ENCODE results near the gene TRPM3.

Gene TRPM3

DNA sequence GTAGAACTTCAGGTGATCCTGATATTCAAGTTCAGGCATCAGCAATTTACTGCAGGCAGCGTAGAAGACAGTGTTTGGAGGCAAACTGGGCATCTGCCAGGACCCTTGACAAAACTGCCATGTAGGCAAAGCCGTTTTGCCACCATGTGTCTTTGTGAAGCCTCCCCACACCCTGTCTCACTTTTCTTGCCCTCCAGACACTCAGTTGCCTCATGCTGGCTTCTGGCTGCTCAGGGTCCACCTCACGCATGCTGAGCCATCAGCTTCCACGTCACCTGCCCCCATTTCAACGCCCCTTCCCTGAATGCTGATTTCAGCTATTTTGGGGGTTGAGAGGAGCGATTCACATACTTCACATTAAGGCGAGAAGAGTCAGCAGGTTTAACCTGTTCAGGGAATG is 541.7 kb downstream of the TRPM3 start:
- no peak for ATAC-seq
- DNase-seq = no peak

DNA sequence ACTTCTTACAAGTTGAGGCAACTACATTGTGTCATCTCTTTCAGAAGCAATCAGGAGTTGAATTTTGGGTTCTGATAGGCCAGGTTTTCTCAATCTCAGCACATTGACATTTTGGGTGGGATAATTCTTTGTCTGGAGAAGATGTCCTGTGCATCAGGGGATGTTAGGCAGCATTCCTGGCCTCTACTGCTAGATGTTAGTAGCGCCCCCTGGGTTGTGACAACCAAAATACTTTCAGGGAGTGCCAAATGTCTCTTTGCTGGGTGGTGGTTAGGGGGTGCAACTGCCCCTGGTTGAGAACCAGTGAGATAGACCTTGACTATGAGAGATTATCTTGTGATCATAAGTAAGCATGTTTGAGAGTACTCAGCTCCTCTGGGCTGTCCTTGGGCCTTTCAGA is 542.7 kb downstream of the TRPM3 start:
- DNase-seq (no peak), ATAC-seq (no peak)

DNA sequence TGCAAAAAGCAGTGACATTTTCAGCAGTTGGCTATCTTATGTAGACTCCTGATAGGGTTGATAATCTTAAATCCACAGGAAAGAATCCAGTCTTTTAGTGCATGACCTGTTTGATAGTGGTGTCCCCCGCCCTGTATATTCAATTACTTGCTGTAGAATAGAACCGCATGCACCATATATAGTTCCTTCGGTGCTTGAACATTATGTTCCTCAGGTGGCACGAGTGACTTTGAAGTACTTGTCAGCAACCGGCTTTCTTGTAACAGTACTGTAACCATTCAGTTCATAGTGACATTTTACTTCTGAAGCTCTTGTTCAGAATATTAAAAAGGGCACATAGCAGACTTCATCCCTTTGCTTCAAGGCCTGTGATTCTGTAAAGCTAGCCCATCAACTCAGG is 543.8 kb downstream of the TRPM3 start:
- DNase-seq (no peak), ATAC-seq (no peak)

GRCh38 chr9:70576116-70576515 is 545.3 kb downstream of the TRPM3 start:
- ATAC-seq (no peak), DNase-seq (no peak)

DNA sequence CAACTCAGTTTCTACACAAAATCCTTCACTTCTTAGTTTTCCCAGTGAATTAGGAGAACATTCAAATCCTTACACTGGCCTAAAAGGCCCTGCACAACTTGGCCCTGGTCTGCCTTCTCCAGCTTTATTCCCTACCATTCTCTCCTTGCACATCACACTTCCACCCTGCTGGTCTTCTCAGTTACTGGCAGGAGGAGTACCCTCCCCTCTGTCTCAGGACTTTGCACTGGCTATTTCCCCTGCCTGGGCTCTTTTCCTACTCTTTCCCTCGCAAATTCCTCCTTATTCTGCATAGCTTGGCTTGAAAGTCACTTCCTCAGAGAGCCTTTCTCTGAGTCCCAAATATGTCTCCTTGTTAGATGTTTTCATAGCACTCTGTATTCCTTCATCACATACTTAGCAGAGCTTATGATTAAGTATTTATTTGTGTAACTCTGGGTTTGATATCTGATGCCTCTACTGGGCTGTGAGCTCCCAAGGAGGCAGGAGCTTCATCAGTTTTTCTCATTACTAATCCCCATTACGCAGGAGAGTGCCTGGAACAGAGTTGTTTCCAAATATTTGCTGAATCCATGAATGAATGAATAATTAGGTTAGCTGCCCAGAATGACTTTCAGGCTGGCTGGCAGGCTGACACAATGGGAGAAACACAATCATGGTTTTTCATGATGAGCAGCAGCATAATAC is 547.1 kb downstream of the TRPM3 start:
- DNase-seq (no peak), ATAC-seq (no peak)

DNA sequence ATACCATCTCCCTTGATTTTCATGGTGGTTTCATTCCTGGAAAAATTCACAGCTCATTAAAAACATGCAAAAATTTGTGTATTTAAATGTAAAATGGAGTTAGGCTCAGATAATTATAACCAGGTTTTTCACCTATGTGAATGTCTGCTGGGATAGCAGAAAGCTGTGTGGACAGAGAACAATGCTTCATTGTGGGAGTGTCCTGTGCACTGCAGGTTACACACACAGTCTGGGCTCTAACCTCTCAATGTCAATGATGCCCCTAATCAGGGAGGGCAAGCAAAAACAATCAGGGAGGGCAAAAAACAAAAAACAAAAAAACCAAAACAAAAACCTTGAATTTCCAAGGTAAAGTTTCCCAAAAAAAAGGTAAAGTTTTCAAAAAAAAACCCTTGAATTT is 548.1 kb downstream of the TRPM3 start:
- ATAC-seq (no peak), DNase-seq (no peak)

- ATAC-seq (no peak), DNase-seq (no peak)
Observed at GRCh38 chr9:70571258-70571657, 550.2 kb downstream of the TRPM3 start.

GRCh38 chr9:70569791-70570190 is 551.6 kb downstream of the TRPM3 start:
- no peak for DNase-seq
- no peak for ATAC-seq

- no peak for ATAC-seq
- no peak for DNase-seq
Observed at GRCh38 chr9:70569070-70569772, 552.2 kb downstream of the TRPM3 start.

DNA sequence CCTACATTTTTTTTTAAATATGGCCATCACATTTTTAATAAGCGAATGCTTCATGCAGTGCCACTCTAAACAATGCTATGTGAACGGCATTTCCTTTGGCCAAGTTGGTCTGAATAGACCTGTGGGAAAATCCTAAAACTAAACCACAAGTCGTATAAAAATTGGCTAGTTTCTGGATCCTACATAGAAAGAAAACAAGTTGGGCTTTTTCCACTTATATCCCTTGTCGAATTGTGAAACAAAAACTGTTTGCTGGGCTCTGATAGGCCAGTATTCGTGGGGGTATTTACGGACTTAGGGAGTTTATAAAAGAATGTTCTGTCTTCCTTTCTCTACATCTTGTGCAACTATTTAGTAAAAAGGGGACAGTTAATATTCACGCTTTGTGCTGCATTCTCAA is 553.9 kb downstream of the TRPM3 start:
- no peak for DNase-seq

DNA sequence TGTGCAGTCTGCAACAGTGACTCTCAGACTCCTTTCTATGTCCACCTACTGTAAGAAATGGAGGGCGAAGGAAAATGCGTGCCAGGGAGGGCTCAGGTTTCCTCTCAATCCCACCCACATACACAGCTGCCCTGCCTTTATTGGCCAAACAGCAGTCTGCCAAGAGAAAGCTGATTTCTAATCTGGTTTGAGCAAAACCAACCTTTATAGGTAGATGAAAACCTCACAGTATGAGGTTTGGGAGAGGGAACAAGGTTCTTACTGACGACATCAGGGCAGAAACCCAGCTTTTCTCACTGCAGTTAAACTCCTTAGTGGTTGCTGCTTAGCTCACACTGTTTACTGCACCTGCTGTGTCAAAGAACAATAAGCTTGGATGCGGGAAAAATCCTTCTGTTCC is 554.7 kb downstream of the TRPM3 start:
- ATAC-seq (peak; percentile 10), DNase-seq (no peak)

More for the DNA sequence above, 553.9 kb downstream of the TRPM3 start:
- ATAC-seq = no peak

DNA sequence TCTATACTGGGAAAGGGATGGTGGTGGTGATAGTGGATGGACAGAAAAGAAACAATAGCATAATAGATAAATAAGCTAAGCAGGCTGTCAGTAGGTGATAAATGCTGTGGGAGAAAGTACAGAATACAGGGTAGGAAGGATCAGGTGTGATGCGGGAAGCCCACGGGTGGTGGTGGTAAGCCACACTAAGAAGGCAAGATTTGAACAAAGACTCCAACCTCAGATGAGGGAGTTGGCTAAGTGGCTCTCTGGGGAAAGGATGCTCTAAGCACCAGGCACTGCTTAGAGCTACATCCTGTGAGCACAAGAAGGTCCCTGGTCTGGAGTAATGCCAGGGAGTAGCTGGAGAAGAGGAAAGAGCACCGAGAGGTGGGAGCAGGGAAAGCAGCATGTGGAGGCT is 555.4 kb downstream of the TRPM3 start:
- no peak for DNase-seq
- no peak for ATAC-seq

GRCh38 chr9:70564468-70565335 is 556.7 kb downstream of the TRPM3 start:
- DNase-seq (no peak), ATAC-seq (no peak)

- DNase-seq (peak; percentile 46), ATAC-seq (peak; percentile 90)
Observed at GRCh38 chr9:70563431-70564204, 557.8 kb downstream of the TRPM3 start.

DNA sequence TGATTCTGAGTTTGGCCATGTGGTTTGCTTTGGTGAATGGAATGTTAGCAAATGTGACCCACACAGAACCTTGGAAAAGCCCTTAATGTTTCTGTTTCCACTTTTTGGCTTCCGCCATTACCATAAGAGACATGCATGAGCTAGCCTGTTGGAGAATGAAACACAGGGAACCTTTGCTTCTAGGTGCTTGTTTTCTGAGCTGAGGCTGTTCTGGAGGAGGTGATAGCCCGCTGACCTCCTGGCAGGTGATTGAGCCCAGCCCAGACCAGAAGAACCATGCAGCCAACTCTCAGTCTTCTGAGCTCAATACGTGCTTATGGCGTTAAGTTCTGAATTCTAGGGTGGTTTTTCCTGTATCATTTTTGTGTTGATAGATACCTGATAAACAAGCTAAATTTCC is 558.4 kb downstream of the TRPM3 start:
- ATAC-seq (no peak), DNase-seq (no peak)

- no peak for ATAC-seq
- DNase-seq = no peak
Observed at GRCh38 chr9:70561786-70562395, 559.5 kb downstream of the TRPM3 start.

DNA sequence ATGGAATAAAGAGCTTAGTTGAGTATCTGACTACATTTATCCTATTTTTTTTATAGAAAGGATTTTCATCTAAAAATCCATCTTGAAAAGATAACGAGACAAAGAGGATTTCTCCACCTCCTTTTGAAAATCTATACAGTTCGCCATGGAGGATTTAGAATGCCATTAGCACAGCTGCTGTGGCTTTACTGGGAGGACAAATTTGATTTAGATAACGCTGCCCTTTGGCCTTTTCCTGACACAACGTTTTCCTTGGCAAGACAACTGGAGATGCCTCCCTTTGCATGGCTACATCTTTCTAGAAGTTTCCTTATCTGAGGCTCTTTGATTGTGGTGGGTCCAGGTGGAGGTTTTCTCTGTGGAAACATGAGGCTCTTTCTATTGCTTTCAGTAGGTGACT is 560.3 kb downstream of the TRPM3 start:
- DNase-seq (no peak), ATAC-seq (no peak)

- DNase-seq (no peak), ATAC-seq (no peak)
Observed at GRCh38 chr9:70559102-70559501, 562.3 kb downstream of the TRPM3 start.

GRCh38 chr9:70557661-70558369 is 563.6 kb downstream of the TRPM3 start:
- DNase-seq = no peak
- ATAC-seq = no peak

- DNase-seq (no peak), ATAC-seq (no peak)
Observed at GRCh38 chr9:70556771-70557170, 564.6 kb downstream of the TRPM3 start.

DNA sequence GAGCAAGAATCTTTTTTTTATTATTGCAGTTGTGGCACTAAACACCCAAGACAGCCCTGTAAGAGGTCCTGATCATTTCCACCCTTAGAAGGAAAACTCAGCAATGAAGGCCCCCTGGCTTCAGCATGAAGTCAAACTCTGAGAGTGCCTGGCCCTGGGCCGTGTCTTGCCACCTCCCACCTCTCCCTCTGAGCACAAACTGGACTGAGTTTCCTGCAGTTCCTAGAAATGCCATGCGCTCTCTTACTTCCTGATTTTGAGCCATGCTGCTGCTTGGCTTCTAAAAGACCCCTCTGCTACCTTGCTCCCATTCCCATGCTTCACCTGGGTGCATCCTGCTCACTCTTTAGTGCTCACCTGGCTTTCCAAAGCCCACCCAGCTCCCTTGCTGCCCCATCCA is 566.5 kb downstream of the TRPM3 start:
- DNase-seq = no peak
- ATAC-seq = no peak
